ENCODE data around the gene DPP3.

GRCh38 chr11:66472054-66472453 lies 8.2 kb upstream of the DPP3 start:
- TF ChIP-seq CTCF (conservative IDR thresholded peaks at IDR 0.05) = no peak
- no peak for TF ChIP-seq EZH2 (IDR thresholded peaks at IDR 0.05; ENCODE audit: low read depth)

All from PC-9 (cell line).